HG02763 (cell line): ENCODE results near the gene MAEA.
"Not testable (repeated sequence)": the region's sequence is repeated elsewhere in the genome, so short reads cannot be mapped to it uniquely, and the experiment has no call there.

Experiments
- ATAC-seq: cut with Tn5 transposase; IDR thresholded peaks from one replicate; pipeline ENCODE4 v1.9.1; 2021; ENCODE audit warnings: mild to moderate bottlenecking, moderate library complexity; ENCODE audit not compliant: unreplicated experiment

Gene MAEA

GRCh38 chr4:1364217-1364616 is 74.5 kb downstream of the MAEA start:
- ATAC-seq: no peak

GRCh38 chr4:1364748-1365147 is 75.1 kb downstream of the MAEA start:
- ATAC-seq: no peak

GRCh38 chr4:1365271-1366178 is 75.8 kb downstream of the MAEA start:
- ATAC-seq: no peak

- ATAC-seq: no peak
Measured at GRCh38 chr4:1366371-1367229, 76.9 kb downstream of the MAEA start.

GRCh38 chr4:1367230-1367935 is 77.7 kb downstream of the MAEA start:
- no peak for ATAC-seq

- ATAC-seq: no peak
Measured at GRCh38 chr4:1367936-1368289, 78.2 kb downstream of the MAEA start.

- ATAC-seq: no peak
Measured at GRCh38 chr4:1368421-1369090, 78.9 kb downstream of the MAEA start.

- ATAC-seq: no peak
Measured at GRCh38 chr4:1369091-1369450, 79.4 kb downstream of the MAEA start.

GRCh38 chr4:1369479-1370079 is 79.9 kb downstream of the MAEA start:
- no peak for ATAC-seq

- no peak for ATAC-seq
Measured at GRCh38 chr4:1370321-1371124, 80.8 kb downstream of the MAEA start.

GRCh38 chr4:1371176-1372165 is 81.8 kb downstream of the MAEA start:
- ATAC-seq: no peak

GRCh38 chr4:1372576-1372975 is 82.9 kb downstream of the MAEA start:
- ATAC-seq: not testable (repeated sequence)

- ATAC-seq: no peak
Measured at GRCh38 chr4:1373892-1374705, 84.4 kb downstream of the MAEA start.

GRCh38 chr4:1374706-1375045 is 85.0 kb downstream of the MAEA start:
- no peak for ATAC-seq

GRCh38 chr4:1375051-1375721 is 85.5 kb downstream of the MAEA start:
- ATAC-seq: no peak

GRCh38 chr4:1375761-1376322 is 86.2 kb downstream of the MAEA start:
- ATAC-seq: no peak

- ATAC-seq: no peak
Measured at GRCh38 chr4:1376391-1376840, 86.7 kb downstream of the MAEA start.
